Right atrium auricular region (tissue), 2 donors: ENCODE results near the gene MEF2A. TPM values are rescaled to one million over a fixed set of nuclear protein-coding genes. Genes with fewer than 3 reads are reported as not detected.

Source experiments
- DNase-seq: peaks from one replicate; pipeline ENCODE4 v3.0.0-alpha.2; 2019; ENCODE audit warnings: low spot score
- H3K27ac ChIP-seq, 2 donors: fragments of 200-600 bp; sonication (generic); 1 replicate in 1 of 2; 2 replicates in 1 of 2; pipeline ENCODE4 v1.5.1; 2016 to 2019
- H3K27me3 ChIP-seq, 2 donors: fragments of 200-600 bp; sonication (generic); one replicate each; pipeline versions ENCODE4 v1.5.1 to v1.6.0; 2017 to 2019
- H3K36me3 ChIP-seq: fragments of 200-600 bp; sonication (generic); one replicate; pipeline ENCODE4 v1.5.1; 2016
- H3K4me1 ChIP-seq, 2 donors: fragments of 200-600 bp; sonication (generic); one replicate each; pipeline versions ENCODE4 v1.5.1 to v1.6.0; 2017 to 2019
- H3K4me3 ChIP-seq, 2 donors: fragments of 200-600 bp; sonication (generic); 1 replicate in 1 of 2; 2 replicates in 1 of 2; pipeline ENCODE4 v1.5.1; 2017 to 2019; ENCODE audit warnings: mild to moderate bottlenecking in 1 of 2, moderate library complexity in 1 of 2
- H3K9me3 ChIP-seq, 2 donors: fragments of 200-600 bp; sonication (generic); one replicate each; pipeline ENCODE4 v1.5.1; 2019
- total RNA-seq, 2 donors: library from RNA; depleted of rRNA; stranded (reverse); fragments of >200 nt; gene quantifications; one replicate each; pipeline ENCODE4 v1.1.0, GENCODE V29; 2016
- TF ChIP-seq, protein P1 (sequence below), 2 donors: fragments of 200-600 bp; sonication (generic); IDR thresholded peaks; one replicate each; pipeline ENCODE4 v1.5.1; 2019; ENCODE audit warnings: antibody characterized with exemption in 2 of 2

Gene MEF2A
- total RNA-seq, 2 donors from 2014 or later = 175 to 245 TPM

DNA sequence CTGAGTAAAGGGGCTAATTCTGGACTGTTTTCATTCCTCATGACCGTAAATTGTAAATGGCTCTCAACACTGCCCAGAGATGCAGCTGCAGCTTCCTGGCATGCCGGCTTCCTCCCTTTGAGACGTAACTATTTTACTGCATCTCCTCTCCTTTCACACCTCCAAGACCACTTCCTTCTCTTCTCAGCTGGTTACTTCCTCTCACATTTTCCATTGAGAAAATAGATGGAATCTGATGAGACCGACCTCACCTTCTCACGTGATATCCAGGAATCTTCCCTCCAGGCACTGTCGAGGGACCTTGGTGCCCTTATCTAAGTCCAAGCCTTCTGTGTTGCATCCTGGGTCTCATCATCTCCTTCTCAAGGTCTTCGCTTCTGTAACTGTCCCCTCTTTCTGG lies 154.7 kb downstream of the MEF2A start:
- peaks cover 18% of the 10 kb centered on the region for H3K36me3 ChIP-seq
- H3K9me3 ChIP-seq = no peaks in the 10 kb centered on the region
- no peaks in the 10 kb centered on the region for H3K27me3 ChIP-seq
- H3K27ac ChIP-seq = no peak overlapping the region
- no peak overlapping the region for H3K4me3 ChIP-seq
- no peak for DNase-seq
- H3K4me1 ChIP-seq = peaks cover 0 to 29% of the 10 kb centered on the region in 2 donors
- TF ChIP-seq, protein P1, sequence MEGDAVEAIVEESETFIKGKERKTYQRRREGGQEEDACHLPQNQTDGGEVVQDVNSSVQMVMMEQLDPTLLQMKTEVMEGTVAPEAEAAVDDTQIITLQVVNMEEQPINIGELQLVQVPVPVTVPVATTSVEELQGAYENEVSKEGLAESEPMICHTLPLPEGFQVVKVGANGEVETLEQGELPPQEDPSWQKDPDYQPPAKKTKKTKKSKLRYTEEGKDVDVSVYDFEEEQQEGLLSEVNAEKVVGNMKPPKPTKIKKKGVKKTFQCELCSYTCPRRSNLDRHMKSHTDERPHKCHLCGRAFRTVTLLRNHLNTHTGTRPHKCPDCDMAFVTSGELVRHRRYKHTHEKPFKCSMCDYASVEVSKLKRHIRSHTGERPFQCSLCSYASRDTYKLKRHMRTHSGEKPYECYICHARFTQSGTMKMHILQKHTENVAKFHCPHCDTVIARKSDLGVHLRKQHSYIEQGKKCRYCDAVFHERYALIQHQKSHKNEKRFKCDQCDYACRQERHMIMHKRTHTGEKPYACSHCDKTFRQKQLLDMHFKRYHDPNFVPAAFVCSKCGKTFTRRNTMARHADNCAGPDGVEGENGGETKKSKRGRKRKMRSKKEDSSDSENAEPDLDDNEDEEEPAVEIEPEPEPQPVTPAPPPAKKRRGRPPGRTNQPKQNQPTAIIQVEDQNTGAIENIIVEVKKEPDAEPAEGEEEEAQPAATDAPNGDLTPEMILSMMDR (IDR thresholded peaks at IDR 0.05) = no peak

DNA sequence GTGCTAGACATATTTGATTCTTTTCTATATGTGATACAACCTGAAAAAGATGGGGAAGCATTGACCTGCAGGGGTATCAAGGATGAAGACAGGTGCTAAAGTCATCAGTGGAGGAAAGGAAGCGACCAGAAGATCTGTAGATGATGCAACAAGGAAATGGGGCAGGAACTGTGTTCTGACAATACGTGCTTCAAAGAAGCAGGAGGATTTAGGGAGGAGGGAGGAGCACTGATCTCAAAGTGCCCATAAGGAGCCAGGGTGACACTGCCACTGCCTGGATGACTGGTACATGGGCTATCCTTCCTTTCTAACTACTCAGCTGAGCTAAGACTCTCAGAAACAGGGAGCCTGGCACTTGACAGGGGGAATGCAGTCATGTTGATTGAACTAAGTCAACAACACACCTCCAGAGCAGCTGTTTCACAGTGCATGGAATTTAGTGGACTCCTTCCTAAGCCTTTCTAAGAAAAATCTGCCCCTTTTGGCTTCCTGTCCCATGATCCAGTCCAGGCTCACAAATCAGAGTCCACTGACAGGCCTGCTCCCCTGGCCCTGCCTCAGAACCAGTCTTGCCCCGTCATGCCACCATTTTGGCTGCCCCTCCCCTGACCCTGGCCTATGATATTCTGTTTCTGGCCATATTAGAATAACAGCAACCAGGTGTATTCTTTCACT lies 155.5 kb downstream of the MEF2A start:
- TF ChIP-seq, protein P1 (IDR thresholded peaks at IDR 0.05) = no peak
- H3K36me3 ChIP-seq = peaks cover 18% of the 10 kb centered on the region
- H3K27me3 ChIP-seq = no peaks in the 10 kb centered on the region
- DNase-seq = no peak
- no peak overlapping the region for H3K27ac ChIP-seq
- no peaks in the 10 kb centered on the region for H3K9me3 ChIP-seq
- peaks cover 0 to 26% of the 10 kb centered on the region in 2 donors for H3K4me1 ChIP-seq
- H3K4me3 ChIP-seq = no peak overlapping the region

DNA sequence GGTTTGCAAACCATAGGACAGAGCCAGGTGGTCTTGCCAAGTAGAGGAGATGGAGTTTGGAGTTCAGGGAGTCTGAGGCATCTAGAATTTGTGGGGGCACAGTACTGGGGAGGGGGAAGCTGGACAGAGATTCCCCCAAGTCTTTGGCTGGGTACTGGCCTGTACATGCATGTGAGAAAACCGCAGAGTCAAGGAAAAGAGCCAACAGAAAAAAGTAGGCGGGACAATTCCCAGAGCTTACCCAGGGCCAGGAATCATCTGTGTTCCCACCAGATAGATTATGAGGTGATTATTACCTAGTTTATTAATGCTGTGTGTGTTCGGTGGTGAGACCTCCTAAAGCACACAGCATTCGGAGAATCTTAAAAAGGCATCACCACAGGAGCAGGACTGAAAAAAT lies 156.1 kb downstream of the MEF2A start:
- Histone ChIP-seq H3K27ac (no peak overlapping the region), H3K4me3 (no peak overlapping the region), H3K9me3 (no peaks in the 10 kb centered on the region), H3K4me1 (peaks cover 0 to 20% of the 10 kb centered on the region in 2 donors), H3K27me3 (no peaks in the 10 kb centered on the region), H3K36me3 (peaks cover 18% of the 10 kb centered on the region)
- TF ChIP-seq, protein P1 (IDR thresholded peaks at IDR 0.05) = no peak
- no peak for DNase-seq

DNA sequence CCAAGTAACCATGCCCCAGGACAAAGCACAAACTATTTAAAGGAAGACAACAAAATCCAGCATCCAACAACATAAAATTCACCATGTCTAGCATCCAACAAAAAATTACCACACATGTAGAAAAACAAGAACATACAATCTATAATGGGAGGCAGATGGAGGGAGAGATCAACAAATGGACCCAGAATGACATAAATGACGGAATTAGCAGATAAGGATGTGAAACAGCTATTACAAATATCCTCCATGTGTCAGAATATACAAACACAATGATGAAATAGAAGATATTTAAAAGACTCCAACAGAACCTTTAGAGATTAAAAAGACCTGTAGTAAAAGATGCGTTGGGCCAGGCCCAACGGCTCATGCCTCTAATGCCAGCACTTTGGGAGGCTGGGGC lies 156.6 kb downstream of the MEF2A start:
- peaks cover 0 to 15% of the 10 kb centered on the region in 2 donors for H3K4me1 ChIP-seq
- H3K36me3 ChIP-seq = peaks cover 18% of the 10 kb centered on the region
- DNase-seq = no peak
- no peaks in the 10 kb centered on the region for H3K9me3 ChIP-seq
- no peaks in the 10 kb centered on the region for H3K27me3 ChIP-seq
- TF ChIP-seq, protein P1 (IDR thresholded peaks at IDR 0.05) = no peak
- H3K27ac ChIP-seq = no peak overlapping the region
- H3K4me3 ChIP-seq = no peak overlapping the region

DNA sequence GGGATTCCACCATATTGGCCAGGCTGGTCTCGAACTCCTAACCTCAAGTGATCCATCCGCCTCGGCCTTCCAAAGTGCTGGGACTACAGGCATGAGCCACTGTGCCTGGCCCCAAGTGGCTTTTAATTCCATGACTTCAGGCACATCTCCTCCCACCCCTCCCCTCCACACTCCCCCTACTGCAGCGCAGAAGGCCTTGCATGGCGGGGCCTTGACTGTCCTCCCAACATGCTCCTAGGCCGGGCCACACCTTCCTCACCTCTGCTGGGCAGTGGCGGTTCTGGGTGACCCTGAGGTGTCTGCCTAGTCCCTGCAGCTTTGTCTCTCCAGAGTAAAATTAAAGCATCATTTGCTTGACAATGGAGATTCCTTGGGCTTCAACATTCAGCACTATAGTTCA lies 160.5 kb downstream of the MEF2A start:
- no peak for DNase-seq
- no peak overlapping the region for H3K27ac ChIP-seq
- TF ChIP-seq, protein P1 (IDR thresholded peaks at IDR 0.05) = no peak
- H3K4me1 ChIP-seq = peaks cover 0 to 20% of the 10 kb centered on the region in 2 donors
- H3K4me3 ChIP-seq = no peak overlapping the region
- H3K36me3 ChIP-seq = peaks cover 8% of the 10 kb centered on the region
- H3K27me3 ChIP-seq = no peaks in the 10 kb centered on the region
- H3K9me3 ChIP-seq = no peaks in the 10 kb centered on the region

DNA sequence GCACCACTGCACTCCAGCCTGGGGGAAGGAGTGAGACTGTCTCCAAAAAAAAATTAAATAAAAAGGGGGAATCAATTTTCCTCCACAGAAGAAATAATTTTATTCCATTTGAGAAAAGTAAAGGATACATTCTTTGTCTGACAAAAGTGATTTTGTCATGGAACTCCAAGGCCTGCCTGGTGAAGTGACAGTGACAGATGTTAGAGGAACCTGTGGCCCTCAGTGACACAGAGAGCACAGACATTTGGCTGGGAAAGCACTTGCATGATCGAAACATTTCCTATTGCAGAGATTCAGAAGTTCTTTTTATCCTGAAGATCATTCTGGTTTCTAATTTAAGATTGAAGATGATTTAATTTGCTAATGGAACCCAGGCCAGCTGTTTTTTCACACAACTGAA lies 161.5 kb downstream of the MEF2A start:
- H3K4me3 ChIP-seq = no peak overlapping the region
- no peaks in the 10 kb centered on the region for H3K9me3 ChIP-seq
- H3K4me1 ChIP-seq = peaks cover 0 to 26% of the 10 kb centered on the region in 2 donors
- TF ChIP-seq, protein P1 (IDR thresholded peaks at IDR 0.05) = no peak
- H3K27ac ChIP-seq = peak overlapping the region in 1 of 2 donors; percentile 49
- no peaks in the 10 kb centered on the region for H3K27me3 ChIP-seq
- H3K36me3 ChIP-seq = peaks cover 8% of the 10 kb centered on the region
- no peak for DNase-seq
